Measurements from ENCODE around the gene NTSR2. TPM values are rescaled to one million over a fixed set of nuclear protein-coding genes. Genes with fewer than 3 reads are reported as not detected.

NTSR2 gene
- not detected in 2 replicates for total RNA-seq

GRCh38 chr2:11669454-11670291, at the start of gene NTSR2:
Gene NTSR2 (minus strand): TSS chr2:11670195. CDS start chr2:11670129, 66 bp downstream.

Other genes with a start within 250 kb of the NTSR2 start
- gene E2F6, start 204.0 kb downstream of the NTSR2 start, total RNA-seq = 9.0 and 9.8 TPM in 2 replicates
- 0.07 TPM in 1 of 2 replicates, not detected in the other for gene GREB1, start 136.2 kb downstream of the NTSR2 start, total RNA-seq
- 23.1 and 28.6 TPM in 2 replicates for gene LPIN1, start 76.4 kb upstream of the NTSR2 start, total RNA-seq